Body of pancreas (tissue), 4 donors: ENCODE data around the gene PDE6B.

Source experiments
- CTCF ChIP-seq, 7 experiments: fragments of 450-650 bp in 4 of 7; fragments of 200-600 bp in 3 of 7; sonication (generic) in 3 of 7; IDR thresholded peaks; one replicate each; pipeline ENCODE4 v1.5.1; 2016 to 2019; ENCODE audit warnings: antibody characterized with exemption in 7 of 7
- POLR2A ChIP-seq, 3 donors: fragments of 450-650 bp; IDR thresholded peaks; one replicate each; pipeline ENCODE4 v1.6.1; 2016; ENCODE audit warnings: antibody characterized with exemption in 3 of 3, mild to moderate bottlenecking in 2 of 3

GRCh38 chr4:703336-704197 lies 78.2 kb downstream of the PDE6B start:
- TF ChIP-seq CTCF (IDR thresholded peaks at IDR 0.05) (no peak), POLR2A (IDR thresholded peaks at IDR 0.05) (no peak)
